Cardiac muscle cell (in vitro differentiated cells and primary cell): ENCODE measurements around the gene NR1D1. TPM values are rescaled to one million over a fixed set of nuclear protein-coding genes. Genes with fewer than 3 reads are reported as not detected.

Source experiments
- DNase-seq, 2 donors: peaks; one replicate each; pipeline versions ENCODE4 v3.0.0 to v3.0.0-alpha.2; 2010 to 2017; ENCODE audit warnings: low read depth in 1 of 2, low spot score in 1 of 2
- H3K27ac ChIP-seq: fragments of 200-600 bp; sonication (generic); 2 replicates; pipeline ENCODE4 v1.5.1; 2016
- H3K27me3 ChIP-seq: fragments of 200-600 bp; sonication (generic); 2 replicates; pipeline ENCODE4 v1.6.0; 2016; ENCODE audit warnings: control low read depth
- H3K36me3 ChIP-seq: fragments of 200-600 bp; sonication (generic); 2 replicates; pipeline ENCODE4 v1.5.1; 2016; ENCODE audit warnings: control low read depth
- H3K4me1 ChIP-seq: fragments of 200-600 bp; sonication (generic); 2 replicates; pipeline ENCODE4 v1.8.1; 2017; ENCODE audit warnings: low read depth, mild to moderate bottlenecking, mixed run types
- H3K4me3 ChIP-seq: fragments of 200-600 bp; sonication (generic); 2 replicates; pipeline ENCODE4 v1.5.1; 2016; ENCODE audit warnings: mild to moderate bottlenecking
- H3K9me3 ChIP-seq: fragments of 200-600 bp; sonication (generic); 2 replicates; pipeline ENCODE4 v1.5.1; 2017; ENCODE audit warnings: low read depth, mild to moderate bottlenecking, control low read depth
- polyA plus RNA-seq: library from polyadenylated mRNA; unstranded; fragments of >200 nt; fragmentation: Nextera tagmentation; extraction: Ambion mirVana; gene quantifications from 2 replicates; pipeline ENCODE4 v1.2.1, GENCODE V29; 2016
- total RNA-seq: library from RNA; depleted of rRNA; stranded (reverse); fragments of >200 nt; gene quantifications from 2 replicates; pipeline ENCODE4 v1.2.3, GENCODE V29; 2016
- TF ChIP-seq, protein P1 (sequence below): IDR thresholded peaks from 2 replicates; pipeline ENCODE4 v1.5.1; 2012; ENCODE audit warnings: low read depth, mild to moderate bottlenecking, low read length

NR1D1 gene
- total and polyA plus RNA-seq, 2 experiments from 2014 or later = 1.7 to 3.7 TPM

DNA sequence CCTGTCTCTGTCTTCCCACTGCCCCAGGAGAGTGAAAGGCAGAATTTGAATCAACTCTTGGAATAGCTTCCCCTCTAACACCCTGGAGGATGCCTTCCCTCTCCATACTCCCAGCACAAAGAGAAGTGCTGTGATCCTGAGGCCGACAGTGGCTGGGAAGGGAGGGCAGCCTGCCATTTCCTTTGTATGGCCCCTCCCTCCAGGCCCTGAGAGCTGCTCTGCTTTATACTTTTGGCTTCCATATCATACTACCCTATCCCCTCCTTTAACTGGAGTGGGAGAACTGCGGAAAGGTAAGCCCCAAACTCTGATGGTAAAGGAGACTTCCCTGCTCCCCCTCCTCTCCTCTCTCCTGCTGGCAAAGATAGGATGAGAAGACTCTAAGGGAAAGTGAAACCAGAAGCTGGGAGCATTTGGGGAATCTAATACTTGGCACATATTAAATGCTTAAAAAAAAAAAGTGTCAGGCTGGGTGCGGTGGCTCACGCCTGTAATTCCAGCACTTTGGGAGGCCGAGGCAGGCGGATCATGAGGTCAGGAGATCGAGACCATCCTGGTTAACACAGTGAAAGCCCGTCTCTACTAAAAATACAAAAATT, 42.1 kb downstream of the NR1D1 start:
- no peak overlapping the region for H3K4me3 ChIP-seq
- H3K27me3 ChIP-seq = no peaks in the 10 kb centered on the region
- no peak overlapping the region for H3K27ac ChIP-seq
- TF ChIP-seq, protein P1, sequence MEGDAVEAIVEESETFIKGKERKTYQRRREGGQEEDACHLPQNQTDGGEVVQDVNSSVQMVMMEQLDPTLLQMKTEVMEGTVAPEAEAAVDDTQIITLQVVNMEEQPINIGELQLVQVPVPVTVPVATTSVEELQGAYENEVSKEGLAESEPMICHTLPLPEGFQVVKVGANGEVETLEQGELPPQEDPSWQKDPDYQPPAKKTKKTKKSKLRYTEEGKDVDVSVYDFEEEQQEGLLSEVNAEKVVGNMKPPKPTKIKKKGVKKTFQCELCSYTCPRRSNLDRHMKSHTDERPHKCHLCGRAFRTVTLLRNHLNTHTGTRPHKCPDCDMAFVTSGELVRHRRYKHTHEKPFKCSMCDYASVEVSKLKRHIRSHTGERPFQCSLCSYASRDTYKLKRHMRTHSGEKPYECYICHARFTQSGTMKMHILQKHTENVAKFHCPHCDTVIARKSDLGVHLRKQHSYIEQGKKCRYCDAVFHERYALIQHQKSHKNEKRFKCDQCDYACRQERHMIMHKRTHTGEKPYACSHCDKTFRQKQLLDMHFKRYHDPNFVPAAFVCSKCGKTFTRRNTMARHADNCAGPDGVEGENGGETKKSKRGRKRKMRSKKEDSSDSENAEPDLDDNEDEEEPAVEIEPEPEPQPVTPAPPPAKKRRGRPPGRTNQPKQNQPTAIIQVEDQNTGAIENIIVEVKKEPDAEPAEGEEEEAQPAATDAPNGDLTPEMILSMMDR = no peak
- H3K9me3 ChIP-seq = no peaks in the 10 kb centered on the region
- peaks cover 4% of the 10 kb centered on the region for H3K4me1 ChIP-seq
- DNase-seq = peak in 1 of 2 donors; percentile 59
- no peaks in the 10 kb centered on the region for H3K36me3 ChIP-seq

DNA sequence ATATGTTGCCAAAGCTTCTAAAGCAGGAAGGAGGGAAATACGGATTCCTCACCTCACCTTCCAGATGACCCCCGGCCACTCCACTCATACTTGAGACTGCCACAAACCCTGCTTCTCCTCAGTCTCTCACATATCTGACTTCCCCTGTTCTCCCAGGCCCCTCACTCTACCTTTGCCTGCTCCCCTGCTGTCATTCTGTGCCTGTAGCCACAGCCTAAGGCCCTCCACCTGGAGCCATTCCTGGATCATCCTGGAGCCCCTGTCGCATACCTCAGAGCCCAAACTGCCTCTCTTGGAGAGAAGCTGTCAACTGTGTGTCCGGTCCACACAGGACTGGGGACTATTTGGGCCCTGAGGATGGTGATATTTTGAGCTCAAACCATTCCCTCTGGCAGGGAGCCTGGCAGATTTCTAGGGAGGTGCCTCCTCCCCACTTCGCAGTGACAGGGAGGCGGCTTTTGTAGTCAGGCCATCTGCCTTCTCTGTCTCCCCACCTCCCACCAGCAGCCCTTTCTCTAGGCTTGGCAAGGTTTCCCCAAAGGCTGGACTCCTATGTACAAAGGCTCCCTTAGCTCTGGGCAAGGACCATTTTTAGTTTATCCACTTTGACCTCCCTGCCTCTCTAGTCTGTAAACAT, 43.9 kb downstream of the NR1D1 start:
- Histone ChIP-seq H3K4me1 (peaks cover 4% of the 10 kb centered on the region), H3K27me3 (no peaks in the 10 kb centered on the region), H3K27ac (no peak overlapping the region), H3K4me3 (no peak overlapping the region), H3K36me3 (peaks cover 10% of the 10 kb centered on the region), H3K9me3 (no peaks in the 10 kb centered on the region)
- no peak for DNase-seq
- TF ChIP-seq, protein P1 = no peak

Other genes with a start within 250 kb of the NR1D1 start
- gene IKZF3, start 236.3 kb downstream of the NR1D1 start, total RNA-seq = 0.04 TPM in 1 of 2 replicates, not detected in the other
- 0.02 TPM in 1 of 2 replicates, not detected in the other for gene IKZF3, start 236.3 kb downstream of the NR1D1 start, polyA plus RNA-seq
- gene ZPBP2, start 232.4 kb downstream of the NR1D1 start, total RNA-seq = not detected in 2 replicates
- gene ZPBP2, start 232.4 kb downstream of the NR1D1 start, polyA plus RNA-seq = not detected in 2 replicates
- gene GSDMB, start 182.0 kb downstream of the NR1D1 start, total RNA-seq = 12.6 and 17.3 TPM in 2 replicates
- 3.1 and 5.2 TPM in 2 replicates for gene GSDMB, start 182.0 kb downstream of the NR1D1 start, polyA plus RNA-seq
- gene ORMDL3, start 173.0 kb downstream of the NR1D1 start, total RNA-seq = 49.4 and 52.8 TPM in 2 replicates
- 21.9 and 24.3 TPM in 2 replicates for gene ORMDL3, start 173.0 kb downstream of the NR1D1 start, polyA plus RNA-seq
- not detected in 2 replicates for gene LRRC3C, start 172.9 kb downstream of the NR1D1 start, total RNA-seq
- not detected in 2 replicates for gene LRRC3C, start 172.9 kb downstream of the NR1D1 start, polyA plus RNA-seq
- not detected in 2 replicates for gene GSDMA, start 137.6 kb downstream of the NR1D1 start, total RNA-seq
- not detected in 2 replicates for gene GSDMA, start 137.6 kb downstream of the NR1D1 start, polyA plus RNA-seq
- gene PSMD3, start 119.8 kb downstream of the NR1D1 start, total RNA-seq = 154 and 161 TPM in 2 replicates
- 139 and 160 TPM in 2 replicates for gene PSMD3, start 119.8 kb downstream of the NR1D1 start, polyA plus RNA-seq
- gene CSF3, start 85.1 kb downstream of the NR1D1 start, total RNA-seq = not detected in 2 replicates
- gene CSF3, start 85.1 kb downstream of the NR1D1 start, polyA plus RNA-seq = not detected in 2 replicates
- gene MED24, start 46.2 kb downstream of the NR1D1 start, total RNA-seq = 116 and 125 TPM in 2 replicates
- 102 and 121 TPM in 2 replicates for gene MED24, start 46.2 kb downstream of the NR1D1 start, polyA plus RNA-seq
- gene THRA, start 37.6 kb downstream of the NR1D1 start, total RNA-seq = 78.1 and 87.0 TPM in 2 replicates
- gene THRA, start 37.6 kb downstream of the NR1D1 start, polyA plus RNA-seq = 58.1 and 65.4 TPM in 2 replicates
- 96.8 and 104 TPM in 2 replicates for gene MSL1, start 21.4 kb upstream of the NR1D1 start, total RNA-seq
- gene MSL1, start 21.4 kb upstream of the NR1D1 start, polyA plus RNA-seq = 27.3 and 33.2 TPM in 2 replicates
- gene CASC3, start 39.9 kb upstream of the NR1D1 start, total RNA-seq = 32.5 and 49.9 TPM in 2 replicates
- gene CASC3, start 39.9 kb upstream of the NR1D1 start, polyA plus RNA-seq = 54.6 and 95.1 TPM in 2 replicates
- gene RAPGEFL1, start 76.9 kb upstream of the NR1D1 start, total RNA-seq = 7.1 and 12.2 TPM in 2 replicates
- gene RAPGEFL1, start 76.9 kb upstream of the NR1D1 start, polyA plus RNA-seq = 10.1 and 10.6 TPM in 2 replicates
- gene WIPF2, start 118.7 kb upstream of the NR1D1 start, total RNA-seq = 7.1 and 9.5 TPM in 2 replicates
- gene WIPF2, start 118.7 kb upstream of the NR1D1 start, polyA plus RNA-seq = 20.0 and 21.8 TPM in 2 replicates
- 7.7 and 16.1 TPM in 2 replicates for gene CDC6, start 187.3 kb upstream of the NR1D1 start, total RNA-seq
- 7.2 and 20.1 TPM in 2 replicates for gene CDC6, start 187.3 kb upstream of the NR1D1 start, polyA plus RNA-seq
- 58.9 and 61.3 TPM in 2 replicates for gene RARA, start 208.6 kb upstream of the NR1D1 start, total RNA-seq
- 33.2 and 43.4 TPM in 2 replicates for gene RARA, start 208.6 kb upstream of the NR1D1 start, polyA plus RNA-seq